ENCODE data around the gene ZFP64.
"Not testable (repeated sequence)": the region's sequence is repeated elsewhere in the genome, so short reads cannot be mapped to it uniquely, and the experiment has no call there.

The ZFP64 gene

DNA sequence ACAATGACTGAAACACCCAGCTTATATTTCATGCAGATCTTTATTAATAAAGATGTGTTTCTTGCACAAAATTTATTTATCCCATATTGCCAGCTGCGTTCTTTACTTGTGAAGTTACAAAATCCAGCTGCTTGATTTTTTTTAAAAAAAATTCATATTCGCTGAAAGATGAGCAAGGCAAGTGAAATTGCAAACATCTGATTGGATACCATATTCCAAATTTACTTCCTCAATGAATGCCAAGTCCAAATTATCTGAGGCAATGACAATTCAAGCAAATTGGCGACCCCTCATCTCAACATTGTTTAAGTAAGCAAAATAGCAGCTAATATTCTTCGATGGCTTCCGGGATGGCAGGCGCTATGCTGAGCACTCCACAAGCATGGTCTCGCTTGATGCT, 37.7 kb downstream of the ZFP64 start:
- DNase-seq: no peak

DNA sequence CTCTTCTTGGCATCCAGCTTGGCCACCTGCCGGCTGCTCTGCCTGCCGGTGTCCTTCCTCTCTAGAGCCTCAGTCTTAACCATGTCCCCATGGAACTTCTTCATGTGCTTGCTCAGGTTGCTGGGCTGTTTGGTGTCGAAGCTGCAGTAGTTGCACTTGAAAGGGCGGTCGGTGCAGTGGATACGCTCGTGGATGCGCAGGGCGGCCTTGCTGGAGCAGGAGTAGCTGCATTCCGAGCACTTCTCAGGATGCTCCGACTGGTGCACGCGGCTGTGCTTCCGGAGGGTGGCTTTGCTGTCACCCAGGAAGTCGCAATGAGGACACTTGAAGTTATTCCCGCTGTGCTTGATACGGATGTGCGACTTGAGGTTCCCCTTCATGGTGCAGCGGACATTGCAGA, 38.7 kb downstream of the ZFP64 start:
- no peak for DNase-seq

DNA sequence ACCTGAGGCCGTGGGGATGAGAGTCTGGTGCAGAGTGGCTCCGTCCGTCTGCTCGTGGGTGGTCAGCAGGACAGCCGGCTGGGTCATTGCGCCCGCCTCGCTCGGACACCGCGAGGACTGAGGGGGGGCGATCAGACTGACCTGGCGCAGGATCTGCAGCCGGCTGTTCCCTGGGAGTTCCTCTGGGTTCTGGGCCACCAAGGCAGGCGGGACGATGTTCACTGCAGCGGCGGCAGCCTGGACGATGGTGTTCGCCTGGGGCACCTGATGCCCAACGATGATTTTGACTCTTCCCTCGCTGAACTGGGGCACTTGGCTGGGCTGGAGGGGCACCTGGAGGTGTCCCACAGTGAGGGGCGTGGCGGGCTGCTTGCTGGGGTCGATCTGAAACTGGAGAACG, 39.2 kb downstream of the ZFP64 start:
- DNase-seq: no peak

DNA sequence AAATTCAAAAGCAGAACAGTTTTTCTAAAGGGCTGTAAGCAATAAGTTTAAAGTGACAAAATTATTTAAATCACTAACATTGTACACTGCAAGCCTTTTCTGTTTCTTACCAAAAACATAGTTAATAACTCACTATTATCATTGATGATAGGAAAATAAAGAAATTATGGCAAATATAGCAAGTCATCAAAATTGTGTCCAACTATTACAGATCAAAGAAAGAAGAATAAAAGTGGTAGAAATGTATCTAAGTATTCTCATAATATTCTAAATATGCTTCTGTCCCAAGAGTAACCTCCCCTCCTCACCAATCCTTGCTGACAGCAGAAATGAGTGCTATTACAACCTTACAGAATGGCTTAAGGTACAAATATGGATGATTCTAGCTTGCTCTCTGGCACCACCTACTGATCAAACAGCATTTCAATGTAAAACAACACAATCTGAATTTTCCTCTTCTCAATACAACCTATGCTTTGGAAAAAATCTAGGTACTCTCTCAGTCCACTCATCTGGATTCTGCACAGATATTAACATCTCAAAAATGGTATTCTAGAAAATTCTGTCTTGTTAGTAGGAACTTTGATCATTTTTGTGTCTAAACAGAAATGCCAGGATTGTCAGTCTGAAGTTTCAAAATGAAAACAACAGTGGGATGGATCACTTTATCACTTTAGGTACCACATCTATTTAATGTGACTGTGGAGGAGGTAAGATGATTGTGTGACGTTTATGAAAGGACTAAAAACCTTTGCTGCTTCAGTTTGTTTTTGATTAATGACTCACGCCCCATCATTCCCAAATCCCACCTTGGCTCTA, 40.9 kb downstream of the ZFP64 start:
- no peak for DNase-seq

DNA sequence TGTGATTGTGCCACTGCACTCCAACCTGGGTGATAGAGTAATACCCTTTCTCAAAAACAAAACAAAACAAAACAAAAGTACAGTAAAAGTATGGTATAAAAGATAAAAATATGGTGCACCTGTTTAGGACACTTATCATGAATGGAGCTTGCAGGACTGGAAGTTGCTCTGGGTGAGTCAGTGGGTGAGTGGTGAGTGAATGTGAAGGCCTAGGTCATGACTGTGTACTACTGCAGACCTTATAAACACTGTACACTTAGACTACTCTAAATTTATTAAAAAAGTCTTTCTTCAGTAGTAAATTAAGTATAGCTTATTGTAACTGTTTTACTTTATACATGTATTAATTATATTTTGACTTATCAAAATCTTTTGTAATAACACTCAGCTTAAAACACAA, 46.0 kb downstream of the ZFP64 start:
- DNase-seq: no peak

DNA sequence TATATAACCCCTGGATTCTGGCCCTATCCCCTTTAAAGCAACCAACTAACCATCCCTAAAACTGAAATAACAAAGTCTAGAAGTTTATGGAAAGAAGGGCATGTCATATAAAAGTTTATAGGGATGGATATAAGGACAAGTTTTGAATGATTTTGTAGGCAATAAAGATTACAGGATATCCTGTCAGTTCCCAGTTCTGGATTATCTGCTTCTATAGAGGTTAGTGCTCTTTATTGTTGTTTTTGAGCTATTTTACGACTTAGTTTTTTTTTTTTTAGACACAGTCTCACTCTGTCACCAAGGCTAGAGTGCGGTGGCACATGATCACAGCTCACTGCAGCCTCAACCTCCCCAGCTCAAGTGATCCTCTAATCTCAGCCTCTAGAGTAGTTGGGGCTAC, 48.3 kb downstream of the ZFP64 start:
- no peak for DNase-seq

DNA sequence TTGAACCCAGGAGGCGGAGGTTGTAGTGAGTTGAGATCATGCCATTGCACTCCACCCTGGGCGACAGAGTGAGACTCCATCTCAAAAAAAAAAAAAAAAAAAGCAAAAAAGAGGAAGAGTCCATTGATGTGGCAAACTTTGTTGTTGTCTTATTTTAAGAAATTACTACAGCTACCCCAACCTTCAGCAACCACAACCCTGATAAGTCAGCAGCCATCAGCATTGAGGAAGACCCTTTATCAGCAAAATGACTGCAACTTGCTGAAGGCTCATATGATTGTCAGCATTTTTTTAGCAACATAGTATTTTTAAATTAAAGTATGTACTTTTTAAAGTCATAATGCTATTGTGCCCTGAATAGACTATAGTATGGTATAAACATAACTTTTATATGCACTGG, 48.8 kb downstream of the ZFP64 start:
- no peak for DNase-seq

DNA sequence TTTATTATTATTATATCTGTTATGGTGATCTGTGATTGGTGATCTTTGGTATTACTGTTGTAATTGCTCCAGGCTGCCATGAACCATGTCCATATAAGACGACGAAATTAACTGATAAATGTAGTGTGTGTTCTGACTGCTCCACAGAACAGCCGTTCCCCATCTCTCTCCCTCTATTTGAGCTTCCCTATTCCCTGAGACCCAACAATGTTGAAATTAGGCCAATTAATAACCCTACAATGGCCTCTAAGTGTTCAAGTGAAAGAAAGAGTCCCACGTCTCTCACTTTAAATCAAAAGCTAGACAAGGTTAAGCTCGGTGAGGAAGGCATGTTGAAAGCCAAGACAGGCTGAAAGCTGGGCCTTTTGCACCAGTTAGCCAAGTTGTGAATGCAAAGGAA, 51.6 kb downstream of the ZFP64 start:
- DNase-seq: no peak

DNA sequence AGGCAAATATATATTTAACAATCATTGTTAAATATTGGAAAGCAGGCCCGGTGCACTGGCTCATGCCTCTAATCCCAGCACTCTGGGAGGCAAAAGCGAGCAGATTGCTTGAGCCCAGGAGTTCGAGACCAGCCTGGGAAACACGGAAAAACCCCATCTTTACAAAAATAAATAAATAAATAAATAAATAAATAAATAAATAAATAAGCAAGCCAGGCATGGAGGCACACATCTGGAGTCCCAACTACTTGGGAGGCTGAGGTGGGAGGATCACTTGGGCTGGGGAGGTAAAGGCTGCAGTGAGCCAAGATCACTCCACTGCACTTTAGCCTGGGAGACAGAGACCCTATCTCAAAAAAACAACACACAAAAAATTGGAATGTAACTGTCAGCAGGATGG, 53.7 kb downstream of the ZFP64 start:
- no peak for DNase-seq

DNA sequence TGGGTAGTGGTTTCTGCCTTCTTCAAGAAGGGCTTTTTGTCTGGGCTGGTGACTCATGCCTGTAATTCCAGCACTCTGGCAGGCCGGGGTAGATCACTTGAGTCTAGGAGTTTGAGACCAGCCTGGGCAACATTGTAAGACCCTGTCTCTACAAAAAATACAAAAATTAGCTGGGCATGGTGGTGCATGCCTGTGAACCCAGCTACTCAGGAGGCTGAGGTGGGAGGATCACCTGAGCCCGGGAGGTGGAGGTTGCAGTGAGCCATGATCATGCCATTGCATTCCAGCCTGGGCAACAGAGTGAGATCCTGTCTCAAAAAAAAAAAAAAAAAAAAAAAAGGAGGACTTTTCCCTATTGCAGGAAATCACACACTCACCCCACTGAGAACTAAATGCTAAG, 57.9 kb downstream of the ZFP64 start:
- not testable (repeated sequence) for DNase-seq

DNA sequence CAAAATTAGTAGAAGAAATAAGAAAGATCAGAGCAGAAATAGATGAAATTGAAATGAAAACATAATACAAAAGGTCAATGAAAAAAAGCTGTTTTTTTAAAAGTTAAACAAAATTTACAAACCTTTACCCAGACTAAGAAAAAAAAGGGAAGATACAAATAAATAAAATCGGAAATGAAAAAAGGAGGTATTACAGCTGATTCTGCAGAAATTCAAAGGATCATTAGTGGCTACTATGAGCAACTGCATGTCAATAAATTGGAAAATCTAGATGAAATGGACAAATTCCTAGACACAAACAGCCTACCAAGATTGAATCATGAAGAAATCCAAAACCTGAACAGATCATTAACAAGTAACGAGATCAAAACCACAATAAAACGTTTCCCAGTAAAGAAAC, 59.2 kb downstream of the ZFP64 start:
- DNase-seq: no peak

DNA sequence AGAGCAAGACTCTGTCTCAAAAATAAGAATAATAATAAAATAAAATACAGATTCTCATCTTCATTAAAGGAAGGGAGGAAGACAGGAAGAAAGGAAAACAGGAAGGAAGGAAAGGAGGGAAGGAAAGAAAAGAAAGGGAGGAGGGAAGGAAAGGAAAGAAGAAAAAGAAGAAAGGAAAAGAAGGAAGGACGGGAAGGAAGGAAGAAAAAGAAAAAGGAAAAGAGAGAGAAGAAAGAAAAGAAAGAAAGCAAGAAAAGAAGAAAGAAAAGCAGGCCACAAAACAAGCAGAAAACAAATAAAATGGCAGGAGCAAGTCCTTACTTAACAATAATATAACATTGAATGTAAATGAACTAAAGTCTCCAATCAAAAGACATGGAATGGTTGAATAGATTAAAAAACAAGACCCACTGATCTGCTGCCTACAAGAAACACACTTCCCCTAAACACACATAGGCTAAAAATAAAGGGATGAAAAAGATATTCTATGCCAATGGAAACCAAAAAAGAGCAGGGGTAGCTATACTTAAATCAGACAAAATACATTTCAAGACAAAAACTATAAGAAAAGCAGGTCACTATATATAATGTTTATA, 60.4 kb downstream of the ZFP64 start:
- DNase-seq: no peak

DNA sequence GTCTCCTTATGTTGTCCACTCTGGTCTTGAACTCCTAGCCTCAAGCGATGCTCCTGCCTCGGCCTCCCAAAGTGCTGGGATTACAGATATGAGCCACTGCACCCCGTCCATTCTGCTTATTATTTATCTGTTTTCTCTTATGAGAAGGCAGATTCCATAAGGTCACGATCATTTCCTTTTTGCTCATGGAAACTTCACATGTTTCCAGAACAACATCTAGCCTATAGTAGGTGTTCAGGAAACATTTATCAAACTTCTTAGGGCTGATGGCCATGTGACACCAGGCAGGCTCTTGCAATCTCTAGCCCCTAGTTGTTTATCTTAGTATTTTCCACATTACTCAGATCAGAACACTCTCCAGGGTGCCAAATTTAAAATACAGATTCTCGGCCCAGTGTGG, 61.2 kb downstream of the ZFP64 start:
- no peak for DNase-seq

DNA sequence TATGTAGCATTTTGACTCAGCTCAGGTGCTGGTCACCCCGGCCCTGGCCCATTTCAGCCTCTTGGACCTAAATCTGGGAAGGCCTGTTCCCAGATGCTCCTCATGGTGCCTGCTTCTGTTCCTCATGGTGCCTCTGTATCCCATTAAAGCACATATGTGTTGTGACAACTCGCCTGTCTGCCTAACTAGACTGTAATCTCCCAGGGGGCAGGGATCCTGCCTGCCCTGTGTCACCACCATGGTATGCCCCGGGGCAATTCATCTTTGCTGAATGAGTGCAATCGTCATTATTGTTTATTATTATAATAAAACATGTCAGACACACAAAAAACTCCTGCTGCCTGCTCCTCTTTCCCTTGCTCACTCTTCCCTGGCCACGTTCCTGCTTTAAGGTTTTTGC, 62.0 kb downstream of the ZFP64 start:
- DNase-seq: no peak

DNA sequence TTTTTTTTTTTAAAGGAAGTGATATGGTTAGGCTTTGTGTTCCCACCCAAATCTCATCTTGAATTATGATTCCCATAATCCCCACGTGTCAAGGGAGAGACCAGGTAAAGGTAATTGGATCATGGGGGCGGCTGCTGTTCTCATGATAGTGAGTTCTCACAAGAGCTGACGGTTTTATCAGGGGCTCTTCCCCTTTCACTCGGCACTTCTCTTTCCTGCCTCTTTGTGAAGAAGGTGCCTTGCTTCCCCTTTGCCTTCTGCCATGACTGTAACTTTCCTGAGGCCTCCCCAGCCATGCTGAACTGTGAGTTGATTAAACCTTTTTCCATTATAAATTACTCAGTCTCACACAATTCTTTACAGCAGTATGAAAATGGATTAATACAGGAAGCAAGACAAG, 64.3 kb downstream of the ZFP64 start:
- no peak for DNase-seq

DNA sequence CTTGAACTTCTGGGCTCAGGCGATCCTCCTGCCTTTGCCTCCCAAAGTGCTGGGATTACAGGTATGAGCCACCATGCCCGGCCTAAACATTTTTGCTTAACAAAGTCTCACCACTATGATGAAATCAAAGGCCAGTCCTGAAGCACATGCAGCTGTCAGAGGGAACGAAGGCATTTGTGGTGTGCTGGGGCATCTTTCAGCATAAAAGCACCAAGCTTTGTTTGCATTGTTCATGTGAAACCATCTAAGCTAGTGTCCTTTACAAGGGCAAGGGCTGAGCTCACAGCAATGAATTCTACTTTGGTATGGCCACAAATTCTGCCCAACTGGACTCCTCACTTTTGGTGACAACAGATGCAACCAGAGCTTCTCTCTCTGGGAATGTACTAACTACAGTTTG, 66.8 kb downstream of the ZFP64 start:
- no peak for DNase-seq

DNA sequence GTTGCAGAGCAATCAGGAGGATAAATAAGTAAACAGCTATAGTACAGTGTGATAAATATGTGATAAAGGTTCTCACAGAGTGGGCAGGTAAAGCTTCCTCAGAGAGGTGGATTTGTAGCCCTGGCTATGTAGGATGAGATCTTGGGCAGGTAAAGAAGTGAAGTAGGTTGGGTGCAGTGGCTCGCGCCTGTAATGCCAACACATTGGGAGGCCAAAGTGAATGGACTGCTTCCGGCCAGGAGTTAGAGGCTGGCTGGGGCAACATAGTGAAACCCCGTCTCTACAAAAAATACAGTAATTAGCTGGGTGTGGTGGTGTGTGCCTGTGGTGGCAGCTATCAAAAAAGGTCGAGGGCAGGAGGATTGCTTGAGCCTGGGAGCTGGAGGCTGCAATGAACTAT, 72.9 kb downstream of the ZFP64 start:
- DNase-seq: no peak

DNA sequence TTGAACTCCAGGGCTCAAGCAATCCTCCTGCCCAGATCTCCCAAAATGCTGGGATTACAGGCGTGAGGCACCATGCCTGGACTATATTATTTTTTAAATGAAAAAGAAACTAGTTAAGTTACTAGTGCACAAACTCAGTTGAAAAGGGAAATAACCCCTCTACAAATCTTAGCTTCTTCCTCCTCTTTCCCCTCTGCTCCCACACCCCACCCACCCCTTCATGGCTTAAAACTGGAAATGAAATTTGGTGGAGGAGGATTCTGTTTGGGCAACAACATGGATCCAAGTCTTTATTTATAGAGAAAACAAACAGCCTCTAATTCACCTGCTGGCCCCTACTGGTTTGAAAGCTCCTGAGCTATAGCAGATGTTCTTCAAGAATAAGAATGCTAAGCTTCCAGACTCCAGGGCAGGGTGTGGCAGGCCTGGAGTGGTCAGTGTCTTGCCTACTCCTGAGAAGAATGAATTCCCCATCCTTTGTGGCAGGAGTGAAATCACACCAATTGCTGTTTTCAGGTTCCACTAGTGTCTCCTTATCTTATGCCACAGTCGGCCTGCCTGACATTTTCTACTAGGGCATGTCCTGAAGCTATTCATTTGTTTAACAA, 73.5 kb downstream of the ZFP64 start:
- no peak for DNase-seq

DNA sequence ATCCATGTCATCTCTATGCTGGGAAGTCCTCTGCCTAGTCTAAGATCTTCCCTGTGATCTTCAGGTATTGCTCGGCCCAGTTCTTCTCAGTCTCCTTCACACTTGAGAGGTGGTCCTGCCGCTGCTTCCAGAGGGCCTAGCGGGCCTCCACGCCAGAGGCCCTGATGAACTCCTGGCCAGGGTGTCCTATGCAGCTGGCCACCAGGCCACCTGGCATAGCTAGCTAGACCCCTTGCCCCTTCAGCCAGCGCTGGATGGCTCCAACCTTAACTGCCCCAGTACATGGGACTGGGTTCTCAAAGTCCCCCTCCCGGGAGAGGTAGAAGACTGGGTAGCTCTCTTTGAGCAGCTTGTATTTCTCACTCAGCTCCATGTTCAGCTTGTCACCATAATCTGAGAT, 81.1 kb downstream of the ZFP64 start:
- no peak for DNase-seq

DNA sequence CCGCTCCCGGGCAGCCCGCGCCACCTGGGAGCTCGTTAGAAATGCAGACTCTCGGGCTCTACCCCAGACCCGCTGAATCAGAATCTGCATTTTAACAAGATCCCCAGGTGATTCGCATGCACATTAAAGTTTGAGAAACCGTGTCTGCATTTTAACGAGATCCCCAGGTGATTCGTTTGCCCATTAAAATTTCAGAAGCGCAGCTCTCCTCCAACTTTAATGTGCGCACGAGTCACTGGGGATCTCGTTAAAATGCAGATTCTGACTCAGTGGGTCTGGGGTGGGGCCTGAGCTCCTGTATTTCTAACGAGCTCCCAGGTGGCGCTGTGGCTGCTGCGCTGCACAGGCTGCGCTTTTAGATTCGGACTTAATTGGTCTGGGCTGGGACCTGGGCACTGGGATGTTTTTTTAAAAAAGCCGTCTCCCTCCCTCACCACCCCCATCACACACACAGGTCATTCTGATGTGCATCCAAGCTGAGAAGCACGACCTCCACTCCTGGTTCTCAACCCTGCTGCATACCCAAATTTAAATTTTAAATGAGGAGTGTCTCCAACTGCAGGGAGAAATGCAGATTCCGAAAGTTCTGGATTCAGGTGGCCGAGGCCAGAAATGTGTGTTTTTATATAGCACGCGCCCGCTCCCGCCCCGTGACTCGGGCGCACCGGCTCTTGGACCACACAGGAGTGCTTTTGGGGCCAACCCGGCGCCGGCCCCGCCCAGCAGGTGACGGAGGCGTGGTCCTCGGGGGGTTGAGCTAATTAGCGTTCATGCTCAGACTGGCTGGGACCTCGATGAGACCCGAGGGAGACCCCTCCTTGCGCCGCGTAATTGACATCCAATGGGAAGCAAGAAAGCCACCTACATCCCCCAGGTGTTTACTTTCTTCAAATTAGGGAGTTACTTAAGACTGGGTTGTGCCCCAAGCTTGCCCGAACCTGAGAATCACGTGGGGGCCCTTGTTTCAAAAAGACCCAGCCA, 85.8 kb downstream of the ZFP64 start:
- DNase-seq: no peak

DNA sequence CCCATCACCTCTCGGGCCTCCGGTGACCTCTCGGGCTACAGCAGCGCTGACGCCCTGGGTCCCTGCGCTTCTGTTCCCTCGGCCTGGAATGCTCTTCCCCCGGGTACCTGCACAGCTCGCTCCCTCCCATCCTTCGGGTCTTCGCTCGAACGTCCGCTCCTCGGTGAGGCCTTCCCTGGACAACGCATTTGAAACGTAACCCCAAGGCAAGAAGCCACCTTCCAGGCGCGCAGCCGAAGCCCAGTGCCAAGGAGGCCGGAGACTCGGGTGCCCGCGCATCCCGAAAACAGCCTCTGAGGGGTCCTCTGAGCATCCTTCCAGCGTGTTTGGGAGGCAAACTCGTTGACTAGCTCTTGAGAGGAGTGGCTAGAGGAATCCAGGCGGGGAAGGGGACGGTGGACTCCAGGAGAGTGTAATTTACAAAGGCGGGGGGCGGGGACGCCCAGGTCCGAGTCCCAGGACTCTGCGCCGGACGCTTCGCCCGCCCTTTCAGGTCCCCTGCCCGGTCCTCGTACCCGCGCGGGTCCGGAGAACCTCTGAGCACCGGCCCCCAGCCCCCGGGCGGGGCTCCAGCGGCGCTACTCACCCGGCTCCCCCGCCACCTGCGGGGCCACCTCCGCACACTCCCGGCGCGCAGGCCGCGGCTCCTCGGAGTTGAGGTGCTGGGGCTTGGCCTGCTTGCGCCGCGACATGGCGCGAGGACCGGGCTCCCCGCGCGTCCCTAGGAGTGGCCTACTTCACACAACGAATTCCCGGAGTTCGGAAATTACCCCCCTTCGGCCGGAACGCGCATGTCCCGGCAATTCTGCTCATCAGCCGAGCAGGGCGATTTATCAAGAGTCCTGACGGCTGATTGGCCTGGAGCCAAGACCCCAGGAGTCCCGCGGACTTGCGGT, 86.8 kb downstream of the ZFP64 start:
- no peak for DNase-seq

DNA sequence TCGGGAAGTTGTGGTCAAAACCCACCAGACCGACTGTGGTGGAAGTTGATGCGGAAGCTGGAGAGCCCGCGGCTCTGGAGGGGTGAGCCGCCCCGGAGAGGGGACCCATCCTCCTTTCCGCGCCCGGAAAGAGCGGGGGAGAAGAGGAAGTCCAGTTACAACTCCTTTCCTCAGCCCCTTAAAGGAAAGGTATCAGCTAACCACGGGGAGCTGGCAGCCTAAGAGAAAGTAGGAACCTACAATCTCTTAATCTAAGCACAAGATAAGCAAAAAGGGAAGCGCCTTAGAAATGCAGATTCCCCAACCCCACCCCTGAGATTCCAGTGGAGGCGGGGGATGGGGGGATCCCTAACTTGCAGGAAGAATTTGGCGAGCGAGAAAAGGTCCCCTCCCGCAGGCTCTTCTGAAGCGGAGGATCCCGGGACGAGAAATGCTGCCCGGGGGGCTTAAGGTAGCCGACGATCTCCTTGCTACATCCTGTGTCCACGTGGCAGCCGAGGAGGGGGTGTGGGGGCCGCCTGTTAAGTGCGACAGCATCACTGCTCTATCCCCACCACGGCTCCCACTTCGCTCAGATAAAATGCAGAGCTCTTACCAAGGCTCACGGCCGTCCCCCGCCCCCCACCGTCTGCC, 87.5 kb downstream of the ZFP64 start:
- DNase-seq: no peak

Measured in GOT3 (cell line).